ENCODE measurements around the gene RNASEH2A. TPM values are rescaled to one million over a fixed set of nuclear protein-coding genes. Genes with fewer than 3 reads are reported as not detected.

The RNASEH2A gene
- total RNA-seq, 2 experiments from 2014 or later, result 40.3 to 44.1 TPM

- H3K4me3 Mint-ChIP-seq, result peak overlapping the region; percentile 95
- peaks cover 44% of the 10 kb centered on the region for H3K4me1 Mint-ChIP-seq (ENCODE audit: low read depth)
- H3K27me3 Mint-ChIP-seq, result no peaks in the 10 kb centered on the region
- DNase-seq (peak; percentile 88), ATAC-seq (no peak)
- CTCF ChIA-PET, result interaction anchor here (1.3 to 14.2 kb wide), 8 partner anchors 10 to 93 kb away, joined by 3 to 480 read pairs (median 4); partner anchors contain the start of genes RNASEH2A and THSD8
- TF ChIP-seq CTCF (IDR thresholded peaks at IDR 0.05), result peak; percentile 10
- POLR2A ChIA-PET, result interaction anchor here (0.9 to 3.3 kb wide), 27 partner anchors 10 to 360 kb away, joined by 3 to 97 read pairs (median 4); partner anchors contain the start of genes DHPS, FBXW9, GET3 and PRDX2
- no peaks in the 10 kb centered on the region for H3K9me3 Mint-ChIP-seq
- intact Hi-C loops (cut with micrococcal nuclease), result no loop called here
- H3K27ac Mint-ChIP-seq, result peak overlapping the region; percentile 98
- peaks cover 22% of the 10 kb centered on the region for H3K36me3 Mint-ChIP-seq (ENCODE audit: low read depth)
Measured at GRCh38 chr19:12792051-12792852, 14.1 kb upstream of the RNASEH2A start.

GRCh38 chr19:12792853-12793289 is 13.5 kb upstream of the RNASEH2A start:
- DNase-seq (no peak), ATAC-seq (no peak)
- ChIA-PET CTCF (interaction anchor here (0.9 to 14.2 kb wide), 8 partner anchors 9 to 93 kb away, joined by 3 to 480 read pairs (median 4); partner anchors contain the start of gene THSD8), POLR2A (interaction anchor here (0.7 to 3.3 kb wide), 22 partner anchors 9 to 460 kb away, joined by 3 to 97 read pairs (median 4); partner anchors contain the start of genes DHPS, FBXW9, PRDX2 and RNASEH2A)
- no peak for TF ChIP-seq CTCF (IDR thresholded peaks at IDR 0.05)
- peaks cover 22% of the 10 kb centered on the region for H3K36me3 Mint-ChIP-seq (ENCODE audit: low read depth)
- H3K4me1 Mint-ChIP-seq (ENCODE audit: low read depth), result peaks cover 44% of the 10 kb centered on the region
- H3K4me3 Mint-ChIP-seq, result peak overlapping the region; percentile 95
- H3K27me3 Mint-ChIP-seq, result no peaks in the 10 kb centered on the region
- no peaks in the 10 kb centered on the region for H3K9me3 Mint-ChIP-seq
- intact Hi-C loops (cut with micrococcal nuclease), result no loop called here
- H3K27ac Mint-ChIP-seq, result peak overlapping the region; percentile 98

GRCh38 chr19:12793290-12794195 is 12.8 kb upstream of the RNASEH2A start:
- ATAC-seq (peak; percentile 37), DNase-seq (peak; percentile 94)
- intact Hi-C loops (cut with micrococcal nuclease), result loop anchor here (2.0 kb wide), 1 partner anchor 15 kb away; no protein-coding TSS in a partner anchor
- Mint-ChIP-seq H3K36me3 (ENCODE audit: low read depth) (peaks cover 22% of the 10 kb centered on the region), H3K4me3 (peak overlapping the region; percentile 95), H3K27me3 (no peaks in the 10 kb centered on the region), H3K27ac (peak overlapping the region; percentile 98), H3K9me3 (no peaks in the 10 kb centered on the region), H3K4me1 (ENCODE audit: low read depth) (peaks cover 38% of the 10 kb centered on the region)
- no peak for TF ChIP-seq CTCF (IDR thresholded peaks at IDR 0.05)
- ChIA-PET POLR2A (interaction anchor here (0.7 to 3.3 kb wide), 19 partner anchors 9 to 461 kb away, joined by 3 to 97 read pairs (median 4); partner anchors contain the start of genes DHPS, FBXW9, PRDX2 and RNASEH2A), CTCF (interaction anchor here (0.9 to 14.2 kb wide), 7 partner anchors 9 to 92 kb away, joined by 3 to 480 read pairs (median 4); partner anchors contain the start of gene THSD8)

- DNase-seq (no peak), ATAC-seq (no peak)
- Mint-ChIP-seq H3K9me3 (no peaks in the 10 kb centered on the region), H3K27ac (peak overlapping the region; percentile 87), H3K4me3 (peak overlapping the region; percentile 79), H3K36me3 (ENCODE audit: low read depth) (peaks cover 22% of the 10 kb centered on the region), H3K4me1 (ENCODE audit: low read depth) (peaks cover 31% of the 10 kb centered on the region), H3K27me3 (no peaks in the 10 kb centered on the region)
- intact Hi-C loops (cut with micrococcal nuclease), result loop anchor here (2.0 kb wide), 1 partner anchor 16 kb away; no protein-coding TSS in a partner anchor
- no peak for TF ChIP-seq CTCF (IDR thresholded peaks at IDR 0.05)
- POLR2A ChIA-PET, result interaction anchor here (0.9 to 3.6 kb wide), 8 partner anchors 12 to 33 kb away, joined by 3 to 97 read pairs (median 10); partner anchors contain the start of gene HOOK2
- CTCF ChIA-PET, result interaction anchor here (2.8 to 14.2 kb wide), 6 partner anchors 8 to 54 kb away, joined by 20 to 480 read pairs (median 55); partner anchors contain the start of gene RNASEH2A
Measured at GRCh38 chr19:12794196-12794941, 12.0 kb upstream of the RNASEH2A start.

Measured in activated CD8-positive, alpha-beta T cell treated with anti-CD3 and anti-CD28 coated beads for 36 hours (primary cell).